ENCODE results near the gene SOX2.
A peak's percentile ranks its signal among the peaks of the same experiment; 100 is the strongest.

Gene SOX2

GRCh38 chr3:181713676-181714612 lies 2.2 kb downstream of the SOX2 start:
- peaks cover 49% of the 10 kb centered on the region for H3K27me3 Mint-ChIP-seq
- H3K27ac Mint-ChIP-seq = no peak overlapping the region
- H3K4me3 Mint-ChIP-seq = no peak overlapping the region

GRCh38 chr3:181715571-181716340 lies 4.0 kb downstream of the SOX2 start:
- H3K36me3 Mint-ChIP-seq = peaks cover 3% of the 10 kb centered on the region
- no peak overlapping the region for H3K4me3 Mint-ChIP-seq
- H3K27ac Mint-ChIP-seq = no peak overlapping the region
- H3K27me3 Mint-ChIP-seq = peaks cover 54% of the 10 kb centered on the region
- peaks cover 4% of the 10 kb centered on the region for H3K9me3 Mint-ChIP-seq (ENCODE audit: low read depth)
- peaks cover 3% of the 10 kb centered on the region for H3K4me1 Mint-ChIP-seq (ENCODE audit: low read depth)

More at GRCh38 chr3:181713676-181714612, 2.2 kb downstream of the SOX2 start:
- H3K4me1 Mint-ChIP-seq (ENCODE audit: low read depth) = peaks cover 8% of the 10 kb centered on the region
- peaks cover 4% of the 10 kb centered on the region for H3K9me3 Mint-ChIP-seq (ENCODE audit: low read depth)
- H3K36me3 Mint-ChIP-seq = peaks cover 3% of the 10 kb centered on the region

DNA sequence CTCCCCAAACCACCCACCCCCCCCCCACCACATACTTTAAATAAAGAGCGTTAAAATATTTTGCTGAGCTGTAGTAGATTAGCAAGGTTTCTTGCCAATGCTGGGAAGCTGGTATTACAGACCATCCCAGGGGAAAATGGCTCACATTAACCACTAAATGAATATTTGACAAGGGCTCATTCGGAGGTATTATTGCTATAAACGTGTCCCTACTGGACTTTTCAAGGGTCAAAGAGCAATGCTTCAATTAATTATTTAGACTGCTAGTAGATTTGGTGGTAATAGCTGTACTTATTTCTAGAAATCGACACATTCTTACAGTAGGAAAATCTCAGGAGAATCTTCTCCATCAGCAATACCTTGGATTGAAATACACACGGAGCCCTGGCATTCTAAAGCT lies 5.2 kb downstream of the SOX2 start:
- H3K4me1 Mint-ChIP-seq (ENCODE audit: low read depth) = peaks cover 3% of the 10 kb centered on the region
- H3K4me3 Mint-ChIP-seq = no peak overlapping the region
- no peak overlapping the region for H3K27ac Mint-ChIP-seq
- H3K27me3 Mint-ChIP-seq = peaks cover 67% of the 10 kb centered on the region
- peaks cover 5% of the 10 kb centered on the region for H3K36me3 Mint-ChIP-seq
- peaks cover 4% of the 10 kb centered on the region for H3K9me3 Mint-ChIP-seq (ENCODE audit: low read depth)

DNA sequence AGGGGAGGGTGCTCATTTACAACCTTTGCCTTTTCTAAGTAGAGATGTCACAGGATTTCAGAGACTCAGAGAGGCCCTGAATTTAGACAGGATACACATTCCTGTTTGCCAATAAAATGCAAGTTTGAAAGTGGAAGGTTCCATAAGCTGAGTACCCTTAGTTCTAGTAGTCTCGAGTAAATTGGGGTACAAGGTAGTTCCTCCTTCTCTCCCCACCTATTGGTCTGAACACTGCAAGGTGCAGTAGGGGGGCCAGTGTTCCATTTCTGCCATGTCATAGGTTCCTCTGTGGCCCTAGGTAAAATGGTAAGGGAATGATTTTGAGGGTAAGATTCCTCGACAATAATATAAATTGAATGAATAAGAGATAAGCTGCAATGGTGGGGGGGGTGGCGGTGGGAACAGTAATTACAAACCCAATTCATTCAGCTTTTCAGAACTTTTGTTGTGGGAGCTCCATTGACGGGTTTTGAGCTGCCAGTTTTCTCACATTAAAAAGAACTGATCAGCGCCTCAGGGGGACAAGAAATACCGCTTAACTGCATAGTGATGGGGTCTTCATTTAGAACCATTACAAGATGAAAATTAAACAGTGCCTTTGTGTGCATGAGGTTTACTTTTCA lies 5.9 kb downstream of the SOX2 start:
- Mint-ChIP-seq H3K9me3 (ENCODE audit: low read depth) (peaks cover 4% of the 10 kb centered on the region), H3K36me3 (peaks cover 5% of the 10 kb centered on the region), H3K27ac (no peak overlapping the region), H3K4me1 (ENCODE audit: low read depth) (peaks cover 3% of the 10 kb centered on the region), H3K27me3 (peaks cover 73% of the 10 kb centered on the region), H3K4me3 (no peak overlapping the region)

DNA sequence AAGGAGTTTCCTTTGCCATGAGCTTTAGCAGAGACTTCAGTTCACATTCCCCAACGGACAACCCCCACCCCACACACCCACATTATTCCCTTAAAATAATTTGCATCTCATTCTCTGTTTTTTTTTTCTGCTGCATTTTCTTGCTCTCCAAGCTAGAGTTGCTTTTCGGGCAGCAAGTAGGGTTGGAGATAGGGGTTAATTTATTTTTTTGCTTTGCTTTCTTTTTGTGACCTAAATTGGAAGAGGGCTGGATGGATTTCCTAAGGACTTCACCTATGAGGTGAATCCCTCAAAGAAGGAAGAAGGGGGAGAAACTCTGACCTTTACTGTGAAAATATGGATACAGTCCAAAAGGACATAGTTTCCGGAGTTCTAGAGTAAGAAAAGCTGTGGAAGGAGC lies 6.6 kb downstream of the SOX2 start:
- no peak overlapping the region for H3K4me3 Mint-ChIP-seq
- H3K9me3 Mint-ChIP-seq (ENCODE audit: low read depth) = peaks cover 4% of the 10 kb centered on the region
- H3K27me3 Mint-ChIP-seq = peaks cover 77% of the 10 kb centered on the region
- no peaks in the 10 kb centered on the region for H3K4me1 Mint-ChIP-seq (ENCODE audit: low read depth)
- peaks cover 6% of the 10 kb centered on the region for H3K36me3 Mint-ChIP-seq
- H3K27ac Mint-ChIP-seq = no peak overlapping the region

DNA sequence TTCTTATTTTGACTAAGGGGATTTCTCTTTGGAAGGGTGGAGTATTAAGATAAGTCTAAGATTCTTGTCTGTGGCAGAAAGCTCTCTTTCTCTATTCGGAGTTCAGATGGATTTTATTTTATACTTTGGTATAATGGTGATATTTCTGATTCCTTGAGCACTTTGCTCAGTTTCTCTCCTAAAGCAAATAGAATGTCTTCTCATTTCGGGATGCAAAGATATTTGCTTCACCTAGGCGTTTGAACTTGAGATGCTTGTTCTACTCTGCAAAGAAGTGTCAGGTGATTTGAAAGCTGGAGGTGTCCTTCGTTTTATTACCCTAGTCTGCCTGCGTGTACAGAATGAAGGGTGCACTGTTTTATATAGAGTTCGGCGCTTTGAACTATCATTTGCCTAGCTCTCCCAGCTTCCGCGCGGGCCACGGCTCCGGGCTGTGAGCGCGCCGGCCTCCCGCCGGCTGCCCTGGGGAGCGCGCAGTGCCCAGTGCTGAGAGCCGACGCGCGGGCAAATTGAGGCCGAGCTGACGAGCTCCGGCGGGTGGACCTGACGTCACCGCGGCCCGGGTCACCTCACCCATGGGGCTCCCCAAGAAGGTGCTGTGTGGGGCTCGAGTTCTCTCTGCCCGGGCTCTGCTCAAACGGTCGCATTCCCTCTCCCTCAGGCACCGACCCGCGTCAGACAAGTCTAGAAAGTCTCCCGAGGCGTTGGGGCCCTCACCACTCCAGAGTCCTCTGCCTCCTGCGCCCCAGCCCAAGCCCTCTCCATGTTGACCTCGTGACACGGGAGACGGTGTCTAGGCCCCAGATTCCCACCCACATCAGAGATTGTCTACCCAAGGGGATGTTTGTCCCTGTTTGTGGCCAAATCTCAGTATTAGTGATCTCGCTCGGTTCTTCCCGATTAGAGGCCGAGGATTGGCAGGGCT lies 7.5 kb downstream of the SOX2 start:
- Mint-ChIP-seq H3K4me1 (ENCODE audit: low read depth) (no peaks in the 10 kb centered on the region), H3K27ac (no peak overlapping the region), H3K4me3 (no peak overlapping the region), H3K36me3 (peaks cover 7% of the 10 kb centered on the region), H3K9me3 (ENCODE audit: low read depth) (peaks cover 4% of the 10 kb centered on the region), H3K27me3 (peaks cover 81% of the 10 kb centered on the region)

GRCh38 chr3:181719991-181720680 lies 8.4 kb downstream of the SOX2 start:
- peaks cover 11% of the 10 kb centered on the region for H3K36me3 Mint-ChIP-seq
- H3K27me3 Mint-ChIP-seq = peaks cover 80% of the 10 kb centered on the region
- H3K27ac Mint-ChIP-seq = no peak overlapping the region
- H3K4me3 Mint-ChIP-seq = no peak overlapping the region
- H3K4me1 Mint-ChIP-seq (ENCODE audit: low read depth) = no peaks in the 10 kb centered on the region
- H3K9me3 Mint-ChIP-seq (ENCODE audit: low read depth) = peaks cover 4% of the 10 kb centered on the region

- Mint-ChIP-seq H3K36me3 (peaks cover 11% of the 10 kb centered on the region), H3K9me3 (ENCODE audit: low read depth) (no peaks in the 10 kb centered on the region), H3K4me3 (no peak overlapping the region), H3K27me3 (peaks cover 77% of the 10 kb centered on the region), H3K4me1 (ENCODE audit: low read depth) (peaks cover 4% of the 10 kb centered on the region), H3K27ac (no peak overlapping the region)
These were observed 9.5 kb downstream of the SOX2 start for GRCh38 chr3:181721046-181721875.

GRCh38 chr3:181722156-181722555 lies 10.4 kb downstream of the SOX2 start:
- no peaks in the 10 kb centered on the region for H3K9me3 Mint-ChIP-seq (ENCODE audit: low read depth)
- H3K27ac Mint-ChIP-seq = no peak overlapping the region

GRCh38 chr3:181722766-181723425 lies 11.2 kb downstream of the SOX2 start:
- Mint-ChIP-seq H3K27me3 (peaks cover 75% of the 10 kb centered on the region), H3K4me1 (ENCODE audit: low read depth) (peaks cover 12% of the 10 kb centered on the region), H3K36me3 (peaks cover 11% of the 10 kb centered on the region), H3K9me3 (ENCODE audit: low read depth) (no peaks in the 10 kb centered on the region), H3K27ac (no peak overlapping the region), H3K4me3 (no peak overlapping the region)

More at GRCh38 chr3:181722156-181722555, 10.4 kb downstream of the SOX2 start:
- H3K27me3 Mint-ChIP-seq = peaks cover 76% of the 10 kb centered on the region
- H3K36me3 Mint-ChIP-seq = peaks cover 11% of the 10 kb centered on the region
- H3K4me3 Mint-ChIP-seq = no peak overlapping the region
- H3K4me1 Mint-ChIP-seq (ENCODE audit: low read depth) = peaks cover 6% of the 10 kb centered on the region

GRCh38 chr3:181723625-181724191 lies 12.0 kb downstream of the SOX2 start:
- Mint-ChIP-seq H3K27ac (peak overlapping the region; percentile 61), H3K36me3 (peaks cover 8% of the 10 kb centered on the region), H3K27me3 (peaks cover 76% of the 10 kb centered on the region), H3K4me1 (ENCODE audit: low read depth) (peaks cover 12% of the 10 kb centered on the region), H3K9me3 (ENCODE audit: low read depth) (peaks cover 5% of the 10 kb centered on the region), H3K4me3 (peak overlapping the region; percentile 2)

DNA sequence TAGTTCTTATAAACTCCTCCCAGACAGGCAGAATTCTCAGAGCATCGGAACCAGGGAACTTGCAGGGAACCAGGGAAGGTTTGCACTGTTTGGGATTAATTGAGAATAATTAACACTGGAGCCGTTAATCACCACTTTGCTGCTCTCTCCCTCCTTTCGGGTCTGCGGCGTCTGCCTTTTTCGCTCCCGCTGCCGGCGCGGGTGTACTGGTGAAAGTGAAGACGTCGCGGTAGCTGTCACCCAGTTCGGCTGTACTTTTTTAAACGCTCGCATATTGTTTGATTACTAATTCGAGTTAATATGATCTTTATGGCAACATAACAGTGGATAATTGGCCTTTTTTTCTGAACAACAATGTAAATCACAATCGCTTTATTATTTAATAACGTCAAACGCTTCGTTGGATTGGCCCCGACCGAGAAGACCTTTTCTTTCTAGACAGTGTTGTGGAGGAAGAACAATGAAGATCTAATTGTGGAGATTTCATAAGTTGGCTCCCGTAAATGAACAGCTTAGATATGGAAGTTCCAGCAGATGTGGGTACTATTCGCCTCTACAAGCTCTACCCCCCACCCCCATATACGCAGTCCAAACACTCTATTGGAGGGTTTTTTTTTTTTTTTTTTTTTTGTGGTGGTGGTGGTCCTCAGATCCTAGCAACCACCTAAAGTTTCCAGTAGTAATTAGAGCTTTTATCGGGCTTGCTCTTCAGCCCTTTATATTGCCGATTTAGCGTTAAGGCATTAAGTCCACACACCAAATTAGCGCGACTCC lies 12.7 kb downstream of the SOX2 start:
- peaks cover 12% of the 10 kb centered on the region for H3K4me1 Mint-ChIP-seq (ENCODE audit: low read depth)
- H3K4me3 Mint-ChIP-seq = peak overlapping the region; percentile 2
- H3K9me3 Mint-ChIP-seq (ENCODE audit: low read depth) = peaks cover 8% of the 10 kb centered on the region
- peak overlapping the region; percentile 62 for H3K27ac Mint-ChIP-seq
- H3K27me3 Mint-ChIP-seq = peaks cover 77% of the 10 kb centered on the region
- peaks cover 8% of the 10 kb centered on the region for H3K36me3 Mint-ChIP-seq

Data from activated naive CD8-positive, alpha-beta T cell (primary cell).